GM18868 (cell line): ENCODE results near the gene JMJD6.
"Not testable (repeated sequence)": the region's sequence is repeated elsewhere in the genome, so short reads cannot be mapped to it uniquely, and the experiment has no call there.

ENCODE experiments used
- ATAC-seq: cut with Tn5 transposase; IDR thresholded peaks from one replicate; pipeline ENCODE4 v1.9.1; 2021; ENCODE audit warnings: mild to moderate bottlenecking, moderate library complexity; ENCODE audit not compliant: unreplicated experiment

JMJD6 gene

DNA sequence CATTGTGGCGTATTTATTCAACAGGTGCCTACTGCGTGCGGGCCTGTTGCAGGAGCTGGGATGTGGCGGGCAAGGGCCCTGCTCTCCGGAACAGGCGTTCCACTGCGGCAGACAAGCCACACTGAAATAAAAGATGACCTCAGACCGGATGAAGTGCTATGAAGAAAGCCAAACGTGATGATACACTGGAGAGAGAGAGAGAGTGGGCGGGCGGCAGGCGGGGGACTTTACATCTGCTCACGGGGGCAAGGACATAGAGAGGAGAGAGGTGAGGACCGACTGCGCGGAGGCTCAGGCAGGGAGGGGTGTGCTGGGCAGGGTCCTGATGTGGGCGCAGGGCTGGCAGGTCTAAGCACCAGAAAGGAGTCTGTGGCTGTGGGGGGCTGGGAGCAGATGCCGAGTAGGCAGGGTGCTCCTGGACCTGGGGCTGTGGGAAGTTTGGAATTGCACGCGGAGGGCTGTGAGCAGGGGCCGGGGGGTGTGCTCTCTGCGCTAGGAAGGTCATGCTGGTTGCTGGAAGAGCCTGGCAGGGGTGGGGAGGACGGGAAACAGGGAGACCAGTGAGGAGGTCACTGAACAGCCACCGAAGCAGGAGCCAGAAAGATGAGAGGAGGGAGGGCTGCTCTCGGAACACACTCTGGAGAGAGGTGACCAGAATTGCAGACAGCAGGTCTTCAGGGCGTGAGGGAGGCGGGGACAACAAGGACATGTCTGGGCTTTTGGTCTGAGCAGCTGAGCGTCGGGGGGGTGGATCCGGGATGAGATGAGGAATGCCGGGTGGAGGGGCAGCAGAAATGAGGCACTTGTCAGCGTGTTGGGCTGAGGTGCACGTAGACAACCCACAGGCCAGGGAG, 25.6 kb downstream of the JMJD6 start:
- ATAC-seq: no peak

DNA sequence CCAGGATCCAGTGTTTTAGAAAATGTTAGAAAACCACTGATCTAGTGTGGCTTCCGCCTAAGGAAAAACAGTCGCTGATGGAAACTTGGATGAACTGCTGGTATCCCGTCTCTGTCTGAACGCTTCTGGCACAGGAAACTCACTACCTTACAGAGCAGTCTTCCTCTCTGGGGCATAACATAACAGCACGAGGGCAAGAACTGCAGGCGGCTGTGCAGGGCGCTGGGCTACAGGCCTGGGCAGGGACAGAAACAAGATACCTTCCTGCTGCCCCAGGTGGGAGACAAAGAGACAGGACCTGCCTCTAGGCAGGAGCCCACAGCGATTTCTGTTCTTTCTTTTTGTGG, 26.2 kb downstream of the JMJD6 start:
- ATAC-seq: no peak

DNA sequence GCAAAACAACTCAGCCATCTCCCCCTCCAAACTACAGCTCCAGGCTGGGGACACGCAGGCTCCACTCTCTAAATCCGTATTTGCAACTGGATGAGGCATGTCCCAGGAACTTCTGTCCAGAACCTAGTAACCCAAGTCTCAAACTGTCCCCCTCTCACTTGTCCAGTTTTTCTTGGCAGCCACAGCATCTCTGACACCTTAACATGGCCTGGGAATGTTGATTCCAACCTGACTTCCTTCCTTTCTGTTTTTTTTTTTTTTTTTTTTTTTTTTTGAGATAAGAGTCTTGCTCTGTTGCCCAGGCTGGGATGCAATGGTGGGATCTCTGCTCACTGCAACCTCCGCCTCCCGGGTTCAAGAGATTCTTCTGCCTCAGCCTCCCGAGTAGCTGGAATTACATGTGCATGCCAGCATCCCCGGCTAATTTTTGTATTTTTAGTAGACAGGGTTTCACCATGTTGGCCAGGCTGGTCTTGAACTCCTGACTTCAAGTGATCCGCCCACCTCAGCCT, 27.9 kb downstream of the JMJD6 start:
- ATAC-seq: not testable (repeated sequence)

DNA sequence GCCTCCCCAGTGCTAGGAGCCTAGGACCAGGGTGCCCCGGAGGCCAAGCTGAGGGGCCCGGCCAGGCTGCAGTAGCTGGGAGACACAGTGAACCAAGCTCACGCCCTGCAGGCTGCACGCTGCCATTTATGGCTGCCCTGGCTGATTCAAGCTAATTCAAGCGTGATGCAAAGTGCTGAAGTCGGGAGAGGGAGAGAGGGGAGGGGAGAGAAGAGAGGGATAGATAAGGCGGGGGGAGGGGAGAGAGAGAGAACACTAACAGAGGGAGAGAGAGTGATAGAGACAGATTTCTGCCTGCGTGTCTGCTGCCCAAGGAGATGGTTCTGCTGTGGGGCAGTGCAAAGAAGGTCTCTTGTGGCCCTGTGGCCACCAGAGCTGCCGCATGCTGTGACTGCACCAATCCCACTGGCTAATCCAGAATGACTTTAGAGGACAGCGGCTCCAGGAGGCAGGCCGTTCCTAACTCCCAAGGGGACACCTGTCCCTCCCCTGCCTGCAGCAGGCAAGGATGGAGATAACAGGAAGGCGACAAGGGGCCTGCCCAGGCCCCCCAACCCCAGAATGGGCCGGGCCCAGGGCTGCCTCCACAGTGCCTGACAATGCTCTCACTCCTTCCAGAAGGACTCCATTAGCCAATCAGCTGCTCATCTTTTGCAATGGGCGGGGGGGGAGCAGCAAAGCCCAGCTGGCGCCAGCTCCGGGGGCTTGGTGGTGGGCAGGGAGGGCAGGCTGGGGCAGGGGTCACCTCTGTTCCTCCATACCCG, 28.5 kb downstream of the JMJD6 start:
- ATAC-seq: no peak

DNA sequence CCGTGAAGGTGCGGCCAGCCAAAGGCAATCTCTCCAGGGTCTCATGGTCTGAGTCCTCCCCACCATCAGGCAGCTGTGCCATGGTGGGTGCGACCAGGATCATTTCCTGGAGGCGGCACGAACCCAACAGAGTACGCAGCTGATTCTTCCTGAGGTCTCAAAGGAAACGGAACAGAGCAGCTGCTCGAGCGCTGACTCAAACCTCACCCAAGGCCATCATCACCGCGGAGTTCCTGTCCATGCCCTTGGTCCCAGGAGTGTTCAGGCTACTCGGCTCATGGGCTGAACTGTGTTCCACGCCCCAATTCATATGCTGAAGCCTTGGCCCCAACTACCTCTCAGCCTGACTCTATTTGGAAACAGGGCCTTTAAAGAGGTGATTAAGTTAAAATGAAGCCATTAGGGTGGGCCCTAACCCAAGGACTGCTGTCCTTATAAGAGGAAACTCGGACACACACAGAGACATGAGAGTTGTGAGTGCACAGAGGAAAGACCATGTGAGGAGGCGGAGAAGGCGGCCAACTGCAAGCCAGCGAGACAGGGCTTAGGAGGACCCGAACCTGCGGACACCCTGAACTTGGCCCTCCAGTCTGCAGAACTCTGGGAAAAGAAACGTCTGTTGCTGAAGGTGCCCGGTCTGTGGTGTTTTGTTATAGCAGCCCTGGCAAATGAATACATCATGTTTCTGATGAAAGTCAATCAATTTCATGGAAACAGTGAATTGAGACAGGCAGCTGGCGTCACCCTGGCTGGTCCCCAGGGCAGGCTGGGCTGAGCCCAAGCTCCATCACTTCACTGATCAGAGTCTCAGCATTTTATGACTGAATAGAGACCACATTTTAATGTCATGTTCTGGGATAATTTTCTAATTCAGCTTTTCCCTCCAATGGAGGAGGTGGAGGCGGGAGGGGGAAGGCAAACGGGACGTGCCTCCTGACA, 29.4 kb downstream of the JMJD6 start:
- ATAC-seq: no peak

DNA sequence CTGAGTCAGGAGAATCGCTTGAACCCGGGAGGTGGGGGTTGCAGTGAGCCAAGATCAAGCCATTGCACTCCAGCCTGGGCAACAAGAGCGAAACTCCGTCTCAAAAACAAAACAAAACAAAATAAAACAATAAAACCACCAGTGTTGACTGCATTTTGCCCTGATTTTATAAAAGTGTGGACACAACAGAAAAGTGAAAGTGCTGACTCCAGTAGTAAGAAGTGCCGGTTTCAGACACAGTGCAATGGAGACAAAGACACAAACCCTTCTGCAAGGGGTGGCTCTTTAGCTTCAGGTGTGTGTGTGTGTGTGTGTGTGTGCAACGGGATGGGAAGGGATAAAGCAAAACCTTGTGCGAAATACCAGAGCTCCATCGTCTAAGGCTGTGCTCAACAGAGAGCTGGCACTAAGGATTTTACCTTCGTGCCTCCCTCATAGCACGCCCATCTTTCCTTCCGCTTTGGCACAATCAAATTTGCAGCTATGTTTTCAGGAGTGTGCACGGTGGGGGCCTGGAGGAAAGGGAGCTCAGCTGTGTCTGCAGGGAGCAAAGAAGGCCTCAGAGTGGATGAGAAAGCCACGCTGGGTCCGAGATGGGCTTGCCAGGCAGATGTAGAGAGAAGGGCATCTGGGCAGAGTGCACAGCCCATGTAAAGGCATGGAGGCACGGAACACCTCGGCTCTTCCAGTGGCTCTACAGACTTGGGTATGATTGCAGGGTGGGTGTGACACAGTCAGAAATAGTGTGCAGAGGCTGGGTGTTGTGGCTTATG, 31.2 kb downstream of the JMJD6 start:
- ATAC-seq: no peak

DNA sequence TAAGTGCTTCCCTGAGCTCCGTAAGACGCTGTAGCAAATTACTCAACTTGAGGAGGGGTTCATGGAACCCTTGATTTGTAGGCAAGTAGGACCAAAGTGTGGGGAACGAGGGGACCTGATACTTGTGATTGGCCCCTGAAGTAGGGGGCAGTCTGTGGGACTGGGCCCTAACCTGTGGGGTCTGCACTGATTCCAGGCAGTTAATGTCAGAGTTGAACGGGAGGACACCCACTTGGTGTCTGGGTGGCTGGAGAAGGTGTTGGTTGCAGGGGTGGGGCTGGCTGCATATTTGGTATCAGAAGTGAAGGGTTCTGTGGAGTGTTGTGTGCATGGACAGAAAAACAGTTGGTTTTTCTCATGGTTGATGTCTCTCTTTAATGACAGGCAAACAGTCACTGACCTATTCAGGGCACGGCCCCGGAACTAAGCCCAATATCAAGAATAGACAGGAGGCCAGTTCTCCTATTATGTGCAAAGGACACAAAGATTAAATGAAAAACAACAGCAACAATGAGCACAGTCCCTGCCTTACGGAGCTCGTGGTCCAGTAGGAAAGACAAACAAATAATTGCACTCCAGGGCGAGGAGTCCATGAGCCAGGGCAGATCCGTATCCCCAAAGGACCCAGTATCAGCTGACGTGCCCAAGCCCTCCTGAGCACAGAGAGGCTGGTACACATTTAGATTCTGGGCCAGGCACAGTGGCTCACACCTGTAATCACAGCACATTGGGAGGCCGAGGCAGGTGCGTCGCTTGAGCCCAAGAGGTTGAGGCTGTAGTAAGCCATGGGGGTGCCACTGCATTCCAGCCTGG, 34.8 kb downstream of the JMJD6 start:
- no peak for ATAC-seq

DNA sequence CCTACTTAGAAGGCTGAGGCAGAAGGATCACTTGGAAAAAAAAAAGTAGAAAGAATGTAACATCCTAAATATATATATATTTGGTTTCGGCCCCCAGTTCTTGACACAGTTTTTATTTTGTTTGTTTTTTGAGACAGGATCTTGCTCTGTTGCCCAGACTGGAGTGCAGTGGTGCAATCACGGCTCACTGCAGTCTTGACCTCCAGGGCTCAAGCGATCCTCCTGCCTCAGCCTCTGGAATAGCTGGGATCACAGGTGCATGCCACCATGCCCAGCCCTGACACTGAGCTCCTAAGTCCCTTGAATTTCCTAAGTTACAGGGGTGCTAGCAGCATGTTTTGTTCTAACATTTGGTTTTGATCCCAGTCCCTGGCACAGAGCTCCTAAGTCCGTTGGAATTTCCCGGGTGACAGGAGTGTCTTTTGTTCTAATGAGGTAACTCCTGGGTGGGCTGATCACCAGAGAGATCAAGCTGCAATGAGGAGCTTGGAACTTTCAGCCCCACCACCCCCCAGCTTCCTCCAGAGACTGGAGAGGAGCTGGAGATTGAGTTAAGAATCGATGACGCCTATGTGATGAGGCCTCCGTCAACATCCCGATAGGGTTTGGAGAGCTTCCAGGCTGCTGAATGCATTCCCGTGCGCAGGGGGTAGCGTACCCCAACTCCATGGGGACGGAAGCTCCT, 35.7 kb downstream of the JMJD6 start:
- ATAC-seq: no peak

DNA sequence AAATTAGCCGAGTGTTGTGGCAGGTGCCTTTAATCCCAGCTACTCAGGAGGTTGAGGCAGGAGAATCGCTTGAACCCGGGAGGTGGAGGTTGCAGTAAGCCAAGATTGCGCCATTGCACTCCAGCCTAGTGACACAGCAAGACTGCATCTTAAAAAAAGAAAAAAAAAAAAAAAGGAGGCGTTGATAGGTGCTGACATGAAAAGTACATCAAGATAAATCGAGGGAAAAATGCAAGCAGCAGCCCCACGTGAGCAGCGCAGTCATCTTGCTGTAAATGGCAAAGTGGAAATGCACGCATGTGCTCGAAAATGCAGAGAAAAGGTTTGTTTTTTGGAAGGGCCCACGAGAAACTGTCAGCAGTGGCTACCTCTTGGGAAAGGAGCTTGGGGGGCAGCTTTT, 36.5 kb downstream of the JMJD6 start:
- ATAC-seq: no peak

DNA sequence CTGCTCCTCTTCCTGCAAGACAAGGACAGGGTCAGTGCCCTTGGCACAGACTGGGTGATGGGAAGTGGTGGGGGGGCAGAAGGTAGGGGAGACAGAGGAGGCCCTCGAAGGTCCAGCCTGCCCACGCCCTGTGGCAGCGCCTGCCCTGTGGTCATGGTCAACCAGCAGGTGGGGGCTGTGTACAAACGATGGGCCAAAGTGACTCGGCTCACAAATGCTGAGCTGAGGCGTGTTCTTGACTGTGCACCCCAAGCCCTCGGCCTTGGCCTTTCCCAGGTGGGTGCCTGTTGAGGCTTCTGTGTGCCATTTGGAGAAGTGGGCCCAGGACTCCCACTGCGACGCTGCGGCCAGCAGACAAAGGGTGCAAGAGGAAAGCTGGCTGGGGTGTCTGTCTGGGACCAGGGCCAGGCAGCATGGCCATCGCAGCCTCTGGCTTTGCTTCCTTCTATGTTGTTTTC, 38.2 kb downstream of the JMJD6 start:
- ATAC-seq: no peak

DNA sequence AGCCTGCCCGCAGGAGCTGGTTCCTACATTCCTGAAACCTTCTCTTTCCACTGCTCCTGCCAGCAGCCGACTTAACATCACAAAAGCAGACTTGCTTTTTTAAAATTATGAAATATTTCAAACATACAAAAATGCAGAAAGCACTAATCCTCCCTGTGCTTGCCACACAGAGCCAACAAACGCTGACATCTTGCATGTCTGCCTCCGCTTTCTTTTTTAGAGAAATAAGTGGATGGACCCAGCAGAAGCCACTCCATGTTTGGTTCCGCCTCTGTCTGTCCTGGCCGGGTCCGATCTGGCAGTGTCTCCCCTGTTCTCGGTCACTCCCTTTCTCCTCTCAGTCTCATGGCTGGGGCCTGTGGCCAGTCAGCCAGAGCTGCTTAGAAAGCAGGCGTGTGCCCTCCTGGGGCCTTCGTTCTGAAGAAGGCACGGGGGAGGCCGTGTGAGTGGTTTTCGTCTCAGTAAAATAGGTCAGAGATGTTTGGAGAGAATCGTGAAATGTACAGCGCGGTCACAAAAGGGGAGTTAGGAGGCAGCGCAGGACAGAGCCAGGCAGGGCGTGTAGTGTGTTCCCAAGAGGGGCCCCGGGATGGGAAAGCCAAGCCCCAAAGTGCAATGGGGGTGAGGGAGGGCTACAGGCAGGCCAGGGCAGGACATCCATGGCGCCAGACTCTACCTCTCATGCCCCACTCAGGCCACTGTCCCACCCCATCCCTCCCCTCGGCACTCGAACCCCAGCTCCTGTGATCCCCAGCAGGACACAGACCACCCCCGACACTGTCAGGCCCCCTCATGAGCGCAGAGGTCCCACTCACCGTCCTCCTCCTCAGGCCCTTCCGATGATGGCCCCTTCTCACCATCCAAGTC, 38.9 kb downstream of the JMJD6 start:
- ATAC-seq: no peak

DNA sequence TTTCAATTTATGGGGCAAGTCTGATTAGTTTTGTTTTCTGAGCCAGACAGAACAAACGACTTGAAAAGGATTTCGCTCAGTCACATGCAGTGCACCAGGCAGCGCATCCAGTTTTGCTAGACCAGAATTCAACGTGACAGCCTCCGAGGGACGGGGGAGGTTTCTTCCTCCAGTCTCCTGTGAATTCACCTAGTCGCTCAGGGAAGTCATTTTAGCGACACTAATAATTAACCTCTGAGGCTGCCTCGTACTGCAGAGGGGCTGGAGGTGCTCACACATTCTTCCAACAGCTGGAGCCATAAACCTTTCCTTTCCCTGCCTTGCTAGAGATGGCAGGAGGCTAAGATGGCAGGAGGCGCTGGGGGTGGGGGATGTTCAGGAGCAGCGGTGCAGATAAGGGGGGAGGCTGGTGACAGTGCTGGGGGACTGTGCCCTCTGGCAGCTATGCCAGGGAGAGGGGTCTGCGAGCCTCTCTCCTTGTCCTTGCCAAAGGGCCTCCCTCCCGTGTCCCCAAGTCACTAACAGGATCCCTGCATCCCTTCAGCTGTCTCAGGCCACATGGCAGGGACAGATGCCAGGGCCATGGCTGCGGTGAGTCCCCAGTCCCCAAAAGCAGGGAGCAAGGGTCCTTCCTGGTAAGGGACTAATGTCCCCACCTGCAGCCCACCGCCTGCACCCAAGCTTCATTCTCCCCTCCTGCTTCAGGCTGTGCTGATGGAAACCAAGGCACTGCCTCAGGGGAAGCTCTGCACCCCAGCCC, 39.7 kb downstream of the JMJD6 start:
- no peak for ATAC-seq

DNA sequence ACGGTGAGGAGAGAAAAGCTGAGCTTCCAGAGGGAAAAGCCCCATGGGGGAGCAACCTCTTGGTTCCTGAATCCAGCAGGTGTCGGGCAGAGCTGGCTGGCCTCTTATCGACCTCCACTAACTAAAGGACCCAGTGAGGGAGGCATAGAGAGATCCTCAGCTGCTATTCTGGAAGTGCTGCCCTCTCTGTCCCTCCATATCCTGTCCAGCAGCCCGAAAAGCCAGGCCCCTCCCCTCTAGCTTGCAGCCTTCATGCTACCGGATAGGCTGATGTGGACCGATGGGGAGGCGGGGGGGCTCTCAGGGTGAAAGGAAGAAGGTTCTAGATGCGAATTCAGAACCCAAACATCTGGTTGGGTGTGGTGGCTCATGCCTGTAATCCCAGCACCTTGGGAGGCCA, 40.6 kb downstream of the JMJD6 start:
- no peak for ATAC-seq

DNA sequence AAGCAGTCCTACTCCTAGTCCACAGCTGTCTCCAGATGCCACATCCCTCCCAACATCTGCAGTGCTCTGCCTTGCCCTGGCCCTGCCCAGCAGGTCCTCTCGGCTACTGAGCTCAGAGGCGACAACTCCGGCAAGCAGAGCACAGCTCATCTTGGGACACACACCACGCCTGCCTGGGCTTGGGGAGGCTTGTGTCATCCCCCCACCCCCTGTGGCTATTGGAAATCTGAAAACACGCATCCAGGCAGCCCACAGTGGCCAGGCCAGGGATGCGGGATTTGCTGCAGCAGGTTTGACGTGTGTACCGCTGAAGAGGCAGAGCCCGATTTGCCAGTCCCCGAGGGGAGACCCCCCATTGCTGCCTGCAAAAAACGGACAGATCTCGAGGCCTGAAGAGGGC, 41.0 kb downstream of the JMJD6 start:
- no peak for ATAC-seq

DNA sequence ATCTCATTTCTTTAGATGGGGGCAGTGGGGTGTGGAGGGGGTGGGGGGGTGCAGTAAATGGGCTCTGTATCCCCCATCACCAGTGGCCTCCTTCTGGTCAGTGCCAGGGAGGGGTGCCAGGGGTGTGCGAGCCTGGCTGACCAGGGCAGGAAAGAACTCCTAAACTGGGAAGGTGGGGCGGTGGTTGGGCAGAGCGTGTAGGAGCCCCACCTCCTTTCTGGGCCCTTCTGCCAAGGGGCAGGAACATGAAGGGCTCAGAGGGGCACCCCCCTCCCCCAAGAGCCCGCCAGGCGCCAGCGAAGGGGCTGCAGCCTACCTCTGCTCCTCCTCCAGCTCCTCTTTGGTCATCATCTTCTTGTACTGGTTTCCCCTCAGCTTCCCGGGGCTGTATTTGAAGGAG, 41.6 kb downstream of the JMJD6 start:
- ATAC-seq: no peak

DNA sequence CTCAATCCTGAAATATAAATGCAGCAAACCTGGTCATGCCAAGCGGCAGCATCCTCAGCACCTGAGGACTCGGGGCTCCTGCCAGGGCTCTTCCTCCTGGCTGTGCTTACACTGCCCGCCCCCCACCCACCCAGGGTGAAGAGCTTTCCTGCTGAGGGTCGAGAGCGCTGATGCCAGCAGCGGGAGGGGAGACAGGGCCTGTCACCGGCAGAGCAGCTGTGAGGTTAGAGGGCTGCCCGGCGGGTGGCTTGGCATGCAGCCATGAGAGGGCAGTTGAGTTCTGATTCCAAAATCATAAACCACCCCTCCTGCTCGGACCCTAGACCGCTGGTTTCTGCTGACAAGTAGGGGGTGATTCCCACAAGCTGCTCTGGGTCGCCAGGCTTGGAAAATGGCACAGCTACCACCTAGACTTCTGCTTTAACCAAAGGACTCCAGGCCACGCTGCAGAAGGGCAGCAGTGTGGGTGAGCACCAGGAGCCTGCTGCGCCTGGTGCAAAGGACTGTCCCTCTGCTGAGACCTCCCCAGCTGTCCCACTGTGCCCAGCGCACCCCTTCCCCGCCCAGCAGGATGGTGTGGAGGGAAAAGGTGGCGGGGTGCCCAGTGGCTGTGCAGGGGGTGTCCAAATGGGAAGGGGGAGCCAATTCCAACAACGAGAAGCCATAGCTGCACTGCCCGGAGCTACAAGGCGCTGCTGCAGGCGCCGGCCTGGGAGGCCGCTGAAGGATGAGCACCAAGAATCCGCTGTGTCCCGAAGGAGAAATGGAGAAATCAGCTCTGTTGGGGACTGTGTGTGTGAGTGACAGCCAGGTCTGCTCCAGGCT, 42.3 kb downstream of the JMJD6 start:
- no peak for ATAC-seq
